Hepatocyte (in vitro differentiated cells): ENCODE results near the gene ARRDC1. TPM values are rescaled to one million over a fixed set of nuclear protein-coding genes. Genes with fewer than 3 reads are reported as not detected.

ENCODE experiments used
- DNase-seq: peaks from one replicate; pipeline ENCODE4 v3.0.0-alpha.2; 2016; ENCODE audit warnings: low spot score
- H2AFZ ChIP-seq: fragments of 200-600 bp; sonication (generic); 2 replicates; pipeline ENCODE4 v1.6.0; 2016; ENCODE audit warnings: antibody characterized with exemption, mild to moderate bottlenecking
- H3K27ac ChIP-seq: fragments of 200-600 bp; sonication (generic); 2 replicates; pipeline ENCODE4 v1.5.1; 2016; ENCODE audit warnings: mild to moderate bottlenecking
- H3K27me3 ChIP-seq: fragments of 200-600 bp; sonication (generic); 2 replicates; pipeline ENCODE4 v1.6.1; 2016
- H3K36me3 ChIP-seq: fragments of 200-600 bp; sonication (generic); replicated peaks from 2 replicates; pipeline ENCODE4 v1.5.1; 2016; ENCODE audit warnings: low read depth; ENCODE audit not compliant: insufficient read depth
- H3K4me1 ChIP-seq: fragments of 200-600 bp; sonication (generic); 2 replicates; pipeline ENCODE4 v1.5.1; 2016; ENCODE audit warnings: mild to moderate bottlenecking, moderate library complexity; ENCODE audit not compliant: insufficient read depth
- H3K4me2 ChIP-seq: fragments of 200-600 bp; sonication (generic); 2 replicates; pipeline ENCODE4 v1.6.0; 2016
- H3K4me3 ChIP-seq: fragments of 200-600 bp; sonication (generic); 2 replicates; pipeline ENCODE4 v1.5.1; 2016; ENCODE audit warnings: mild to moderate bottlenecking
- H3K79me2 ChIP-seq: fragments of 200-600 bp; sonication (generic); 2 replicates; pipeline ENCODE4 v1.6.0; 2017; ENCODE audit warnings: mild to moderate bottlenecking
- H3K9me2 ChIP-seq: fragments of 200-600 bp; sonication (generic); replicated peaks from 2 replicates; pipeline ENCODE4 v1.6.0; 2017; ENCODE audit warnings: mild to moderate bottlenecking; ENCODE audit not compliant: insufficient read depth
- H3K9me3 ChIP-seq: fragments of 200-600 bp; sonication (generic); 2 replicates; pipeline ENCODE4 v1.5.1; 2016; ENCODE audit warnings: low read depth, mild to moderate bottlenecking
- H4K20me1 ChIP-seq: fragments of 200-600 bp; sonication (generic); 2 replicates; pipeline ENCODE4 v1.6.0; 2016; ENCODE audit warnings: mild to moderate bottlenecking; ENCODE audit not compliant: insufficient read depth, poor library complexity, severe bottlenecking
- CTCF ChIP-seq: fragments of 200-600 bp; sonication (generic); IDR thresholded peaks from 2 replicates; pipeline ENCODE4 v1.5.1; 2016; ENCODE audit warnings: antibody characterized with exemption, mild to moderate bottlenecking; ENCODE audit not compliant: poor library complexity
- EZH2 ChIP-seq: fragments of 200-600 bp; sonication (generic); IDR thresholded peaks from 2 replicates; pipeline ENCODE4 v1.6.1; 2016; ENCODE audit warnings: antibody characterized with exemption, mild to moderate bottlenecking, borderline replicate concordance
- EZH2phosphoT487 ChIP-seq: fragments of 200-600 bp; sonication (generic); IDR thresholded peaks from one replicate; pipeline ENCODE4 v1.6.1; 2018; ENCODE audit warnings: antibody characterized with exemption, mild to moderate bottlenecking, low read depth, moderate library complexity; ENCODE audit not compliant: unreplicated experiment, severe bottlenecking
- WGBS: methylation state at CpG from one replicate; pipeline ENCODE4 v1.1.6; 2016; ENCODE audit warnings: low lambda C conversion rate; ENCODE audit errors: missing lambda C conversion rate; 5-methylcytosine and 5-hydroxymethylcytosine counted together
- polyA plus RNA-seq: library from polyadenylated mRNA; unstranded; fragments of >200 nt; fragmentation: Nextera tagmentation; extraction: Ambion mirVana; gene quantifications from 2 replicates; pipeline ENCODE4 v1.2.1, GENCODE V29; 2016
- total RNA-seq: library from RNA; depleted of rRNA; stranded (reverse); fragments of >200 nt; gene quantifications from 2 replicates; pipeline ENCODE4 v1.2.3, GENCODE V29; 2014

Gene ARRDC1
- total and polyA plus RNA-seq, 2 experiments from 2014 or later: 62.7 to 102 TPM

- no peaks in the 10 kb centered on the region for H3K9me2 ChIP-seq
- no peak overlapping the region for H3K4me2 ChIP-seq
- no peak overlapping the region for H2AFZ ChIP-seq
- no peak for DNase-seq
- H3K9me3 ChIP-seq: no peaks in the 10 kb centered on the region
- H3K4me3 ChIP-seq: no peak overlapping the region
- H3K4me1 ChIP-seq: no peaks in the 10 kb centered on the region
- WGBS: 96% methylated on average over 2 of the region's 2 CpGs
- H3K27me3 ChIP-seq: no peaks in the 10 kb centered on the region
- H3K27ac ChIP-seq: no peak overlapping the region
- TF ChIP-seq CTCF: no peak
- peaks cover 37% of the 10 kb centered on the region for H4K20me1 ChIP-seq
- H3K36me3 ChIP-seq: no peaks in the 10 kb centered on the region
- peaks cover 99% of the 10 kb centered on the region for H3K79me2 ChIP-seq
Observed at GRCh38 chr9:137650259-137650658, 44.8 kb downstream of the ARRDC1 start.

- H3K9me3 ChIP-seq: no peaks in the 10 kb centered on the region
- H3K79me2 ChIP-seq: peaks cover 99% of the 10 kb centered on the region
- 94% methylated on average over 7 of the region's 7 CpGs for WGBS
- no peaks in the 10 kb centered on the region for H3K36me3 ChIP-seq
- DNase-seq: no peak
- H3K27ac ChIP-seq: no peak overlapping the region
- peaks cover 33% of the 10 kb centered on the region for H4K20me1 ChIP-seq
- no peak overlapping the region for H3K4me3 ChIP-seq
- no peaks in the 10 kb centered on the region for H3K9me2 ChIP-seq
- H3K4me2 ChIP-seq: no peak overlapping the region
- H3K4me1 ChIP-seq: no peaks in the 10 kb centered on the region
- no peak overlapping the region for H2AFZ ChIP-seq
- TF ChIP-seq EZH2 (no peak), EZH2phosphoT487 (no peak), CTCF (no peak)
- H3K27me3 ChIP-seq: no peaks in the 10 kb centered on the region
Observed at GRCh38 chr9:137650779-137651178, 45.3 kb downstream of the ARRDC1 start.

- no peak overlapping the region for H2AFZ ChIP-seq
- H3K79me2 ChIP-seq: peaks cover 99% of the 10 kb centered on the region
- no peaks in the 10 kb centered on the region for H3K9me3 ChIP-seq
- DNase-seq: no peak
- H3K27ac ChIP-seq: no peak overlapping the region
- no peaks in the 10 kb centered on the region for H3K4me1 ChIP-seq
- TF ChIP-seq CTCF (no peak), EZH2phosphoT487 (no peak), EZH2 (no peak)
- H3K4me2 ChIP-seq: no peak overlapping the region
- no peaks in the 10 kb centered on the region for H3K9me2 ChIP-seq
- no peak overlapping the region for H3K4me3 ChIP-seq
- 98% methylated on average over 6 of the region's 6 CpGs for WGBS
- H4K20me1 ChIP-seq: peaks cover 25% of the 10 kb centered on the region
- H3K36me3 ChIP-seq: no peaks in the 10 kb centered on the region
- no peaks in the 10 kb centered on the region for H3K27me3 ChIP-seq
Observed at GRCh38 chr9:137656416-137656815, 50.9 kb downstream of the ARRDC1 start.

- WGBS: 82% methylated on average over 2 of the region's 2 CpGs
- Histone ChIP-seq H3K9me3 (no peaks in the 10 kb centered on the region), H3K4me2 (no peak overlapping the region), H3K4me3 (no peak overlapping the region), H4K20me1 (peaks cover 27% of the 10 kb centered on the region), H2AFZ (no peak overlapping the region), H3K9me2 (no peaks in the 10 kb centered on the region), H3K36me3 (no peaks in the 10 kb centered on the region), H3K79me2 (peaks cover 99% of the 10 kb centered on the region), H3K27ac (no peak overlapping the region), H3K27me3 (no peaks in the 10 kb centered on the region), H3K4me1 (no peaks in the 10 kb centered on the region)
- TF ChIP-seq EZH2phosphoT487 (no peak), CTCF (no peak), EZH2 (no peak)
- DNase-seq: no peak
Observed at GRCh38 chr9:137657606-137658005, 52.1 kb downstream of the ARRDC1 start.
